SU-DHL-6 (cell line): ENCODE results near the gene SYTL1.

Source experiments
- EZH2phosphoT487 ChIP-seq: fragments of 200-600 bp; sonication (generic), shearing (Covaris generic); conservative IDR thresholded peaks from 2 replicates; pipeline ENCODE4 v1.6.1; 2018; ENCODE audit warnings: mild to moderate bottlenecking, antibody characterized with exemption, low read length, moderate library complexity, mixed read lengths
- TF ChIP-seq, protein P1 (sequence below): fragments of 200-600 bp; sonication (generic); IDR thresholded peaks from one replicate; pipeline ENCODE4 v1.5.1; 2017; ENCODE audit warnings: antibody characterized with exemption, mild to moderate bottlenecking, low read length, moderate library complexity; ENCODE audit not compliant: insufficient read depth, poor library complexity, severe bottlenecking

DNA sequence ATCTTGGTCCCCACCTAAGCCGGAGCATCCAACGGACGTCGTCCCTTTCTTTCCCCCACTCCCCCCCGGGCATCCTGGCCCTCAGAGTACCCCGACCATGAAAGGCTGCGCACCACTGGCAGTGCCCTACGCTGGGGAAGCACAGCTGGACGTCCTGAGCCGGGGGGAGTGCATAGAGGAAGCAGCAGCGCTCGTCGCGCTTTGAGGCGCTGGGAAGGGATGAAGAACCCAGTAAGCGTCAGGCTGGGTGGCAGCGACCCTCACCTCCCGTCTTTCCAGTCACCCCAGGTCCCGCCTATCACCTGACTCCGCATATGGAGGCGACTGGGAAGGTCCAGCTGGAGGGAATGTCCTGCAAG is 19.2 kb downstream of the SYTL1 start:
- TF ChIP-seq, protein P1, sequence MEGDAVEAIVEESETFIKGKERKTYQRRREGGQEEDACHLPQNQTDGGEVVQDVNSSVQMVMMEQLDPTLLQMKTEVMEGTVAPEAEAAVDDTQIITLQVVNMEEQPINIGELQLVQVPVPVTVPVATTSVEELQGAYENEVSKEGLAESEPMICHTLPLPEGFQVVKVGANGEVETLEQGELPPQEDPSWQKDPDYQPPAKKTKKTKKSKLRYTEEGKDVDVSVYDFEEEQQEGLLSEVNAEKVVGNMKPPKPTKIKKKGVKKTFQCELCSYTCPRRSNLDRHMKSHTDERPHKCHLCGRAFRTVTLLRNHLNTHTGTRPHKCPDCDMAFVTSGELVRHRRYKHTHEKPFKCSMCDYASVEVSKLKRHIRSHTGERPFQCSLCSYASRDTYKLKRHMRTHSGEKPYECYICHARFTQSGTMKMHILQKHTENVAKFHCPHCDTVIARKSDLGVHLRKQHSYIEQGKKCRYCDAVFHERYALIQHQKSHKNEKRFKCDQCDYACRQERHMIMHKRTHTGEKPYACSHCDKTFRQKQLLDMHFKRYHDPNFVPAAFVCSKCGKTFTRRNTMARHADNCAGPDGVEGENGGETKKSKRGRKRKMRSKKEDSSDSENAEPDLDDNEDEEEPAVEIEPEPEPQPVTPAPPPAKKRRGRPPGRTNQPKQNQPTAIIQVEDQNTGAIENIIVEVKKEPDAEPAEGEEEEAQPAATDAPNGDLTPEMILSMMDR, result no peak
- TF ChIP-seq EZH2phosphoT487, result no peak
